GM06990 (cell line): ENCODE data around the gene DIP2B.

Experiments used
- DNase-seq: peaks from one replicate; pipeline ENCODE4 v3.0.0-alpha.2; 2011; ENCODE audit not compliant: insufficient read length; ENCODE audit errors: extremely low read depth
- H3K27me3 ChIP-seq: replicated peaks from 2 replicates; pipeline ENCODE4 v1.6.0; 2011; ENCODE audit warnings: low read length; ENCODE audit not compliant: control insufficient read depth, insufficient read depth
- H3K36me3 ChIP-seq: 2 replicates; pipeline ENCODE4 v1.5.1; 2011; ENCODE audit warnings: low read length; ENCODE audit not compliant: control insufficient read depth, insufficient read depth
- H3K4me3 ChIP-seq: replicated peaks from 2 replicates; pipeline ENCODE4 v1.5.1; 2011; ENCODE audit warnings: low read depth, mild to moderate bottlenecking, control low read depth, low read length
- TF ChIP-seq, protein P1 (sequence below): IDR thresholded peaks from 2 replicates; pipeline ENCODE4 v1.5.1; 2011; ENCODE audit warnings: low read length, control low read depth, mild to moderate bottlenecking, inconsistent platforms; ENCODE audit not compliant: insufficient read depth, poor library complexity, severe bottlenecking

DIP2B gene

DNA sequence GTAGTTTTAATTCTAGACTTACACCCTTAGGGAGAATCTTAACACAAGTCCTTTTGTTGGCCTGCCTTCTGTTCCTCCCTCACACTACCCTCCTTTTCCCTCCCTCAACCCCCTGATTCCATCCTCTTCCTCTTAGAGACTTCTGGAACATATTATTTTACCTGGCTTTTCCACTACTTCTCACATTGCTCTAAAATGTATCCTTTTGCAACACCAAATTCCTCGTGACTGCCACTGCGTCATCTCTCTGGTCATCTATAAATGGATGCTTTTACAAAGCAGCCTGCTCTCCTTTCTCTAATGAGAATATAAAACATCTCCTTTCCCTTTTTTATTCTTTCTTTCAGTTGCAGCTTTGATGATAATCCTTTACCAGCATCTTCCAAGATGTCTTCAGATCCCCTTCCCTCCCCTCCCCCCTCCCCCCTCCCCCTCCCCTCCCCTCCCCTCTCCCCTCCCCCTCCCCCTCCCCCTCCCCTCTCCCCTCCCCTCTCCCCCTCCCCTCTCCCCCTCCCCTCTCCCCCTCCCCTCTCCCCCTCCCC lies 93.6 kb downstream of the DIP2B start:
- H3K27me3 ChIP-seq = no peaks in the 10 kb centered on the region
- peak overlapping the region; percentile 47 for H3K4me3 ChIP-seq
- no peak for DNase-seq
- TF ChIP-seq, protein P1, sequence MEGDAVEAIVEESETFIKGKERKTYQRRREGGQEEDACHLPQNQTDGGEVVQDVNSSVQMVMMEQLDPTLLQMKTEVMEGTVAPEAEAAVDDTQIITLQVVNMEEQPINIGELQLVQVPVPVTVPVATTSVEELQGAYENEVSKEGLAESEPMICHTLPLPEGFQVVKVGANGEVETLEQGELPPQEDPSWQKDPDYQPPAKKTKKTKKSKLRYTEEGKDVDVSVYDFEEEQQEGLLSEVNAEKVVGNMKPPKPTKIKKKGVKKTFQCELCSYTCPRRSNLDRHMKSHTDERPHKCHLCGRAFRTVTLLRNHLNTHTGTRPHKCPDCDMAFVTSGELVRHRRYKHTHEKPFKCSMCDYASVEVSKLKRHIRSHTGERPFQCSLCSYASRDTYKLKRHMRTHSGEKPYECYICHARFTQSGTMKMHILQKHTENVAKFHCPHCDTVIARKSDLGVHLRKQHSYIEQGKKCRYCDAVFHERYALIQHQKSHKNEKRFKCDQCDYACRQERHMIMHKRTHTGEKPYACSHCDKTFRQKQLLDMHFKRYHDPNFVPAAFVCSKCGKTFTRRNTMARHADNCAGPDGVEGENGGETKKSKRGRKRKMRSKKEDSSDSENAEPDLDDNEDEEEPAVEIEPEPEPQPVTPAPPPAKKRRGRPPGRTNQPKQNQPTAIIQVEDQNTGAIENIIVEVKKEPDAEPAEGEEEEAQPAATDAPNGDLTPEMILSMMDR = no peak
- H3K36me3 ChIP-seq = no peaks in the 10 kb centered on the region

DNA sequence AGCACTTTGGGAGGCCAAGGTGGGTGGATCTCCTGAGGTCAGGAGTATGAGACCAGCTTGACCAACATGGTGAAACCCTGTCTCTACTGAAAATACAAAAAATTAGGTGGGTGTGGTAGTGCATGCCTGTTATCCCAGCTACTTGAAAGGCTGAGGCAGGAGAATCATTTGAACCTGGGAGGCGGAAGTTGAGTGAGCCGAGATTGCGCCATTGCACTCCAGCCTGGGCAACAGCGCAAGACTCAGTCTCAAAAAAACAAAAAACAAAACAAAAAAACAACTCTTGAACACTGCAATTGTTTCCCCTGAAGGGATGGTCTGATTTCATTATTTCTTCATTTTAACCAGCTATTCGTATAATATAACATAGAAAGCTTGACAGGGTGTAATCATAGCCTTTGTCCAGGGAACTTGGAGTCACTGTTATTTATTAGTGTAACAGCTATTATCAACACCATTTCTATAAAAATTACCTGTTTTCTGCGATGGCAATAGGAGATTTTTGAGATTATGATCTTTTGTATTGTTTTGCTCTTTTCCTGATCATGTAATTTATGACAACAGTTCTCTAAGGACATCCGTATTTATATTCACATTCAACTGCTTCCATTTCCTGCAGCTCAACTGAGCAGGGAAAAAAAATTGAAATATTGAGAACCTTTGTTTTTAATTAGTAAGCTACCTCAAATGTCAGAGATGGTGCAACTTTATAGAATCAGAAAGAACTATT lies 94.7 kb downstream of the DIP2B start:
- DNase-seq = no peak
- Histone ChIP-seq H3K27me3 (no peaks in the 10 kb centered on the region), H3K4me3 (no peak overlapping the region), H3K36me3 (no peaks in the 10 kb centered on the region)
- TF ChIP-seq, protein P1 = no peak

DNA sequence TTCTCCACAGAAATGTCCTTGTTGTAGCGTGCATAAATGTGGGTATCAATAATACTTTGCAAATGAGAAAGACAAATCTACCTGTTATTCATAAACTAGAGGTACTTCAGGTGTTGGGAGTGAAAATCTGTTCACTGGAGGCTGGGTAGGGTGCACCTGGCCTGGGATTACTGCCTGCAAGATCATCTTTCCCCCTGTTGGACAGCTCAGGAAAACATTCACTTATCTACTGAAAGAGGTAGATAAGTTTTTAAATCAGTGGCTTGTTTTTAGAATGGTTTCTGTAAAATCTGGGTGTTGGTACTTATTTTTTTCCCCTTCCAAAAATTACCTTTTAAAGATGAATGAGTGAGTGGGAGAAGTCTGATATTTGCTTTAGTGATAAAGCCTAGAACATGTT lies 95.6 kb downstream of the DIP2B start:
- no peak overlapping the region for H3K4me3 ChIP-seq
- no peak for DNase-seq
- H3K27me3 ChIP-seq = no peaks in the 10 kb centered on the region
- TF ChIP-seq, protein P1 = no peak
- no peaks in the 10 kb centered on the region for H3K36me3 ChIP-seq

DNA sequence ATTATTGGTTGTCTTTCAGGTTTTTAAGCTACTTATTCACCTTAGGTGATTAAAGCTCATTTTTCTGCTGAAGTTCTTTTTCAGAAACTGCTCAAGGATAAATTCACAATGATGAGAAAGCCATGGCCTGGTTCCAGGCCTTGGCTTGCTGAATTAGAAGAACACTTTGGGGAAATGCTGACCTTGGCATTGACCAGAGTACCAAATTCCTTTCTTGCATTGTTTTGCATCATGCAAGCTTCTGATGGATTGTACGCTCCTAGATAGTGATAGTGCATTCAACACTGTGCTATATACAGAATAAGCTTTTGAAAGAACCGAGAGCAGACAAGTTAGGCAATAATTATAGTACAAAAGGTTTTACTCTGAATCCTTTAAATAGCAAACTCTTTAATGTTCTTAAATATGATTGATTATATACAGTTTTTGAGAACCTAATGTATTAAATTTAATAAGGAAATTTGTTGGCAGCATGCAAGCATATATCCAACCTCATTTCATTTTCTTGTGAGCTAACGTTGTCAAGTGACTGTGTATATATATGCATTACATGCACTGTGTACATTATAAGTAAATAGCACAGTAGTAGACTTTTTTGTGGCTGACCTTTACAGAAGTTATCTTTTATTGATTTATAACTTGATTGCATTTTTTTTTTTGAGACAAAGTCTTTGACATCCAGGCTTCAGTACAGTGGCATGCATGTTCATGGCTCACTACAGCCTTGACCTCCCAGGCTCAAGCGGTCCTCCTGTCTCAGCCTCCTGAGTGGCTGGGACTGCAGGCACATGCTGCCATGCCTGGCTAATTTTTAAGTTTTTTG lies 99.2 kb downstream of the DIP2B start:
- no peak for DNase-seq
- Histone ChIP-seq H3K4me3 (no peak overlapping the region), H3K36me3 (no peaks in the 10 kb centered on the region), H3K27me3 (no peaks in the 10 kb centered on the region)
- TF ChIP-seq, protein P1 = no peak

DNA sequence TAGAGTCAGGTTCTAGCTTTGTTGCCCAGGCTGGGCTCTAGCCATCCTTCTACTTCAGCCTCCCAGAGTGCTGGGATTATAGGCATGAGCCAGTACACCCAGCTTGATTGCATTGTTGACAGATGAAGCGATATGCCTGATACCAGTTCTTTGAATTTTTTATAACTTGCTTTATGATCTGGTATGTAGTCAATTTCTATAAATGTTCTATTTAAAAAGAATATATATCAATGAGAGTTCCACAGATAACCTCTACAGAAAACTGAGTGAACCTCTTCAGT lies 99.8 kb downstream of the DIP2B start:
- DNase-seq = no peak
- Histone ChIP-seq H3K36me3 (no peaks in the 10 kb centered on the region), H3K27me3 (no peaks in the 10 kb centered on the region), H3K4me3 (no peak overlapping the region)
- TF ChIP-seq, protein P1 = no peak
